ENCODE results near the gene ABHD15. TPM values are rescaled to one million over a fixed set of nuclear protein-coding genes. Genes with fewer than 3 reads are reported as not detected.
A peak's percentile ranks its signal among the peaks of the same experiment; 100 is the strongest.

Gene ABHD15, protein sequence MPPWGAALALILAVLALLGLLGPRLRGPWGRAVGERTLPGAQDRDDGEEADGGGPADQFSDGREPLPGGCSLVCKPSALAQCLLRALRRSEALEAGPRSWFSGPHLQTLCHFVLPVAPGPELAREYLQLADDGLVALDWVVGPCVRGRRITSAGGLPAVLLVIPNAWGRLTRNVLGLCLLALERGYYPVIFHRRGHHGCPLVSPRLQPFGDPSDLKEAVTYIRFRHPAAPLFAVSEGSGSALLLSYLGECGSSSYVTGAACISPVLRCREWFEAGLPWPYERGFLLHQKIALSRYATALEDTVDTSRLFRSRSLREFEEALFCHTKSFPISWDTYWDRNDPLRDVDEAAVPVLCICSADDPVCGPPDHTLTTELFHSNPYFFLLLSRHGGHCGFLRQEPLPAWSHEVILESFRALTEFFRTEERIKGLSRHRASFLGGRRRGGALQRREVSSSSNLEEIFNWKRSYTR
- 4.7 TPM for polyA plus RNA-seq (2013, experiment 1 of 2; ENCODE audit: insufficient read length)
- polyA plus RNA-seq (2013, experiment 2 of 2; ENCODE audit: insufficient read length) = 4.9 TPM

DNA sequence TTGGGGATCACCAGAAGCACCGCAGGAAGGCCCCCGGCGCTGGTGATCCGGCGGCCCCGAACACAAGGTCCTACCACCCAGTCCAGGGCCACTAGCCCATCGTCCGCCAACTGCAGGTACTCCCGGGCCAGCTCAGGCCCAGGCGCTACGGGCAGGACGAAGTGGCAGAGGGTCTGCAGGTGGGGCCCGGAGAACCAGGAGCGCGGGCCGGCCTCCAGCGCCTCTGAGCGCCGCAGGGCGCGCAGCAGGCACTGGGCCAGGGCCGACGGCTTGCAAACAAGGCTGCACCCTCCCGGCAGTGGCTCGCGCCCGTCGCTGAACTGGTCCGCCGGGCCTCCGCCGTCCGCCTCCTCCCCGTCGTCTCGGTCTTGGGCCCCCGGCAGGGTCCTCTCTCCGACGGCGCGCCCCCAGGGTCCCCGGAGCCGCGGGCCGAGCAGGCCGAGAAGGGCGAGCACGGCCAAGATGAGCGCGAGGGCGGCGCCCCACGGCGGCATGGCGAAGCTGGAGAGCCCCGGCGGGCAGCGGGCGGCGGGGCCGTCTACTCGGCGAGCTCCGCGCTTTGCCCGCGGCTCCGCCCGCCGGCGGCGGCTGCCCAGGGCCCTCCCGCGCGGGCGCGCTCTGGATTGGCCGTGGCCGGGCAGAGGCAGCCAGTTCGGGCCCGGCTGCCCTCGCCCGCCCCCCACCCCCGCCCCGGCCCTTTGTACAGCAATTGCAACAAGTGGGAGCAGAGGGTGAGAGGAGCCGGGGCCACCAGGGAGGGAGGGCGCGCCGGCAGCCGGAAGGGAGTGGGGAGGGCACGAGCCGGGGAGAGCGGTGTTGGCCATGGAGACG is at the start of gene ABHD15:
Gene ABHD15, minus strand, starts transcription at position 565 of the 831 bp plus-strand sequence. Its CDS starts 71 bp downstream, at position 494.
- peak; percentile 69 for DNase-seq

DNA sequence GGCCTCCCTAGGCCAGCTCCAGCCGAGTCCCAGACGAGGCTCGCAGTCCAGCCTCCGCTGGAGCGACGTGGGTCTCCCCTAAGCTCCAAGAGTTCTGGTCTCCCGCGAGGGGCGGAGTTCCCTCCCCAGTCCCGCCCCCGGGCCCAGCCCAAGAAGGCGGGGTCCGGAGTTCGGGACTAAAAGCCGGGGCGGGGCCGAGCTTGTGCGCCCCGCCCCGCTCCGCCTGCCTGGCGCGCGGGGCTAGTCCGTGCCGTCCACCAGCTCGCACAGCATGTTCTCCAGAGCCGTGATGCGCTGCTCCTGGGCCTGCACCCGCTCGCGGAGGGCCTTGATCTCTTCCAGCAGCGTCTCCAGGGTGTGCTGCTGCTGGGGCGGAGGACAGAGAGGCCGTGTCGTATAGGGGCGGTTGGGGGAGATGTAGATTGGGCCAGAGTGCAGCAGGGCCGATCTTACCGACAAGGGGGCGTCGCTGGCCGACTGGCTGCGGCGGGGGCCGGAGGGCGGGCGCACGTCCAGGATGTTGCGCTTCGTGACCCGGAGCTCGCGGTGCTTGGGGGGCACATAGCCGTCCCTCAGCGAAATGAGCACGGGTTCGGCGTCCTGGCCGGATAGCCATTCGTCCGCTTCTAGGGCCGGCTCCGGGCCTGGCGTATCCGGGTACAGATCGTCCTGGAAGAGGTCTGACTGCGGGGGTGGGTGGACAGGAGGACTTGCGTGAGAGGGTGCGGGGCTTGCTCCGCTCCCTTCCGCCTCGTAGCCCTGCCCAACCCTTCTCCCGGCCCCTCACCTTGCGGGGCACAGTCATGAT is 48.9 kb upstream of the ABHD15 start:
- DNase-seq = peak; percentile 78

DNA sequence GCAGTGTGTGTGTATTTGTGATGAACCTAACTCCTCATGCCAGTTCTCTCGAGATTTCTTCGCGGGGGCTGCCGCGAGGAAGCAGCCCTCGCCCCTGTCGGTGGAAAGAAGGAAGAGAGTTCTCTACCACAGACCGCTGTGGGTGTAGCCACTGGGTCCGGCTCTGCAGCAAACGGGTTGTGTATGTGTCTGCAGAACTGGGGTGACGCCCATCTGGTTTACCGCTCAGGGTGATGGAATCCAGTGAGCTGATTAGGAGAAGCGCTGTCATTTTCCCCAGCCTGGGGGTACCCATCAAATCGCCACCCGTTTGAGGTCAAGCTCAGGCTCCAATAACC is 48.2 kb upstream of the ABHD15 start:
- DNase-seq = no peak

DNA sequence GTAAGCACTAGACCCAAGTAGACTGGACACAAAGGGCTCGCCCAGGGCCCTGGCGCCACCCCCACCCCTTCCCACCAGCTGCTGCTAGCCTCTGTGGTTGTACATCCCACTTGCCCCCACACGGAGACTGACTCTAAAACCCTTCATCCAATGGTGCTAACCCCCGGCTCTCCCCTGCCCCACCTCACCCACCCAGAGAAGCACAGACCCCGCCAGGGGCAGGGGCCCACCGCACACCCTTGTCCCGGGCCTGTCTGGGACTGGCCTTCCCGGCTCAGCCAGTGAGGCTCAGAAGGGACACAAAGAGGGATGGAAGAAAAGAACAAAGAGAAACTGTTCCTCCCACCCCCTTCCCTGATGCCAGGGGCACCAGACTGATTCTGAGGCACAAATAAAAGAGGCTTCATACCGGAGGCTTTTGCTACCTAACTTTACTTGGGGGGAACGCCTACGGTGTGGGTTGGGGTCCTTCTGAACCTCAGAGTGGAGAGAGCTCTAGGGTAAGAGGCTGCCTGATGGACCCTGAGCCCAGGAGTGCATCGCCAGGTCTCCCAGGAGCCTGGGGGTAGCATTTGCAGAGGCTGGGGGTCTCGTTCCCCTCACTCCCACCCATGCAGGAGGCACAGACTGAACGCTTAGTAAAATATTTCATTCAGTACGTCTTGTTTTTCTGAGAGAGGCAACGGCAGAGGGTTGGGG is 47.7 kb upstream of the ABHD15 start:
- no peak for DNase-seq

DNA sequence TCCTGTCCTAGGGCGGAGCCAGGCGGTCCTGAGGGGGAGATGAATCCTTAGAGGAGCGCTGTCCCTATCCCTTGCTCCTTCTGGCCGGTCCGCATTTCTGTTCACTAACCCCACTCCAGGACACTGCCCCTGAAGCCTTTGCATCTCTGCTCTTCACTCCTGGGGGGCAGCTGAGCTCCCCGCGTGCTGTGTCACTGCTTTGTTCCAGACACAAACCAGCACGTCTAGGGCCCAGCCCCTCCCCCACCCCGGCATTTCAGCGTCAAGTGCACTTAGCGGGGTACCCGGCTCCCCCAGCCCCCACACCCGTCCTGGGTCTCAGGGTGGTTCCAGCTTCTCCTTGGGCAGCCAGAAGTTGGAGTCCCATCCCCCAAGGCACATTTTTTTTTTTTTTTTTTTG is 47.0 kb upstream of the ABHD15 start:
- DNase-seq = no peak

DNA sequence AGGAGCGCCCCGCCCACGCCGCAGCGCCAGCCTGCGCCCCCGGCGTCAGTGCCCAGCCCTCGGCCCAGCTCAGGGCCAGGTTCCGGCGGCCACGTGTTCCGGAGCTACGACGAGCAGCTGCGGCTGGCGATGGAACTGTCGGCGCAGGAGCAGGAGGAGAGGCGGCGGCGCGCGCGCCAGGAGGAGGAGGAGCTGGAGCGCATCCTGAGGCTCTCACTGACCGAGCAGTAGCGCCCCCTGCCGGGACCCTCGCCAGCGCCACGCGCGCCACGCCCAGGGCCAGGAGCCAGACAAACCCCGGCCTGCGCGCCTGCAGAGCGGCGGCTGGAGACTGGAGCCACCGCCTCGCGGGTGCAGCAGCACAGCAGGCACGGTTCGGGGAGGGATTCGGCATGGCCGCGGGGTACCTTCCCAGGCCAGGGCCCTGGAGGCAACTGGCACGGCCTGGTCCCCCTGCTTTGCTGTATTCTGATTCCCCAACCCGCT is 46.6 kb upstream of the ABHD15 start:
- peak; percentile 84 for DNase-seq

DNA sequence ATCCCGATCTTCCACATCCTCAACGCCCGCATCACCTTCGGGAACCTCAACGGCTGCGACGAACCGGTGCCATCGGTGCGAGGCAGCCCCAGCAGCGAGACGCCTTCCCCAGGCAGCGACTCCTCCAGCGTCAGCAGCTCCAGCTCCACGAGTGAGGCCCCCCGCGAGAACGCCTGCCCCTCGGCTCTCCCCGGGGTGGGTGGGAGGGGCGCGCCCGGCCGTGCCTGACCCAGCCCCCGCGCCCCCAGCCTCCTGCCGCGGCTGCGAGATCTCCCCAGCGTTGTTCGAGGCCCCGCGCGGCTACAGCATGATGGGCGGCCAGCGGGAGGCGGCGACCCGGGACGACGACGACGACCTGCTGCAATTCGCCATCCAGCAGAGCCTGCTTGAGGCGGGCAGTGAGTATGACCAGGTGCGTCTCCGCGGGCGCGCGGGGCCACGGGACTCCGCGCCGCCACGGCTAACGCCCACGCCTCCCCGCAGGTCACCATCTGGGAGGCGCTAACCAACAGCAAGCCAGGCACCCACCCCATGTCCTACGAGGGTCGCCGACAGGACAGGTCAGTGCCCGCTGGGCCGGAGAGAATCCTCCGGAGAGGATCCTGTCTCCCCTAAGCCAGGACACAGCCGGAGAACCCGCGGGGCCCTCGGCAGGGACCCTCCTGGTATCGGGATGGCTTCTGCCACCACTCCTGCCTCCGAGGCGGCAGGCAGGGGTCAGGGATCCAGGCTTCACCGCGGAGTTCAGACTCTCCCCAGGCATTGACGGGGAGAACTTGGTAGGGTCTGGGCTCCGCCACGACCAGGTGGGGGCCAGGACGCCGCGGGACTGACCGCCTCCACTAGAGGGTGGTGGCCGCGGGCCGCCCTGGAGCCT is 45.8 kb upstream of the ABHD15 start:
- no peak for DNase-seq

DNA sequence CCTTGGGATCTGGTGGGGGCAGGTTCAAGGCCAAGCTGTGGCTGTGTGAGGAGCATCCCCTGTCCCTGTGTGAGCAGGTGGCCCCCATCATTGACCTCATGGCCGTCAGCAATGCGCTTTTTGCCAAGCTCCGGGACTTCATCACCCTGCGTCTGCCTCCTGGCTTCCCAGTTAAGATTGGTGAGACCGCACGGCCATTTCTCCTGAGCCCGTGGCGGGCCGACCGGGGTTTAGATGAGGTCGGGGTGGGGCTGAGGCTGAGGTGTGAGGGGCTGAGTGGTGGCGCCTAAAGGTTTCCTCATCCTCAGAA is 45.2 kb upstream of the ABHD15 start:
- DNase-seq = no peak

DNA sequence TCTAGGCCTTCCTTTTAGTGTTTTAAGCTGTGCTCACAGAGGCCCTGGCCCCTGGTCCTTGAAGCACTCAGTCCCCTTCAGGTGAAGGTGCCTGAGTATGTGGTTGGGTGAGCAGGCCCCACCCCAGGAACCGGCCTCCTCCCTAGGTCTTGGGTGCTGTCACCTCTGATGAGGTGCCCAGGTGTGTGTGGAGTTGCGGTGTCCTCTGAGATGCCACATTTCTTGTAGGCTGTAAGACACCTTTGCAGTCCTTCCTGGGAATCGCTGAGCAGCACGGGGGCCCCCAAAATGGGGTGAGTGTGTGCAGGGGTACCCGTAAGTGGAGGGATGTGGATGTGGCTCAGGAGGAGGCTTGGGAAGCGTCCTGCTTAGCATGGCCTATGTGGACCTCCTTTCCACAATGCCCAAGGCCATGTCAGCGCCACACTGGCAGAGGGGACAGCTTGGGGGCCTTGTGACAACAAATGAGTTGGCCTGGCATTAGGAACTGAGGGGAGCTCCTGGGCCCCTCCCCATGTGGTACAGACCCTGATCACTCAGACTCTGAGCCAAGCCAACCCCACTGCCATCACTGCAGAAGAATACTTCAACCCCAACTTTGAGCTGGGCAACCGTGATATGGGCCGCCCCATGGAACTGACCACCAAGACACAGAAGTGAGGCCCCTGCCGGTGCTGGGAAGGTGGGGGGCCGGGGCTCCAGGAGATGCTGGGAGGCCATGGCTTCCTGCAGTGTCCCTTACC is 44.7 kb upstream of the ABHD15 start:
- DNase-seq = no peak

DNA sequence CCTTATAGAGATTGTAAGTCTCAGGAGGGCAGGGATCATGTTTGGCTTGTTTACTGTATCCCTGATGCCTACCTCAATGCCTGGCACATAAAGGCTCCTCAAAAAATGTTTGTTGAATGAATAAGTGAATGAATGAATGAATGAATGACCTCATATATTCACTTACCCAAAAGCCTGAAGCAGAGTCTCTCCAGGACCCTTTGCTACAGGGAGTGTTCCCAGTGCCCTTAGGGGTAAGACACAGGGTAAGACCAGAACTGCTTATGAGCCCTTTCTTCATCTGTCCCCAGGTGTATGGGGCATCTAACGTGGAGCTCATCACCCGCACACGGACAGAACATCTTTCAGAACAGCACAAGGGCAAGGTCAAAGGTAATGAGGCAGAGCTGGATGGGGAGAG is 43.6 kb upstream of the ABHD15 start:
- DNase-seq = no peak

DNA sequence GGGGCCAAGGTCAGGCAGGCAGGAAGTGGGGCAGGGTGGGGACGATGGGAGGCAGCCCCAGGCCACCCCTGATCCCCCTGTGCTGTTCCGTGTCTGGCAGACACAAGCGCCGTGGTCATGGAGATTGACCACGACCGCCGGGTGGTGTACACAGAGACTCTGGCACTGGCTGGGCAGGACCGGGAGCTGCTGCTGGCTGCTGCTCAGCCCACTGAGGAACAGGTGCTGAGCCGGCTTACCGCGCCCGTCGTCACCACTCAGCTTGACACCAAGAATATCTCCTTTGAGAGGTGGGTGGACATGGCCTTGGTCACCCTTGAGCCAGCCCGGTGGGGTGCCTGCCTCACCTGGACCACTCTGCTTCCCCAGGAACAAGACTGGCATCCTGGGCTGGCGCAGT is 42.1 kb upstream of the ABHD15 start:
- DNase-seq = no peak

DNA sequence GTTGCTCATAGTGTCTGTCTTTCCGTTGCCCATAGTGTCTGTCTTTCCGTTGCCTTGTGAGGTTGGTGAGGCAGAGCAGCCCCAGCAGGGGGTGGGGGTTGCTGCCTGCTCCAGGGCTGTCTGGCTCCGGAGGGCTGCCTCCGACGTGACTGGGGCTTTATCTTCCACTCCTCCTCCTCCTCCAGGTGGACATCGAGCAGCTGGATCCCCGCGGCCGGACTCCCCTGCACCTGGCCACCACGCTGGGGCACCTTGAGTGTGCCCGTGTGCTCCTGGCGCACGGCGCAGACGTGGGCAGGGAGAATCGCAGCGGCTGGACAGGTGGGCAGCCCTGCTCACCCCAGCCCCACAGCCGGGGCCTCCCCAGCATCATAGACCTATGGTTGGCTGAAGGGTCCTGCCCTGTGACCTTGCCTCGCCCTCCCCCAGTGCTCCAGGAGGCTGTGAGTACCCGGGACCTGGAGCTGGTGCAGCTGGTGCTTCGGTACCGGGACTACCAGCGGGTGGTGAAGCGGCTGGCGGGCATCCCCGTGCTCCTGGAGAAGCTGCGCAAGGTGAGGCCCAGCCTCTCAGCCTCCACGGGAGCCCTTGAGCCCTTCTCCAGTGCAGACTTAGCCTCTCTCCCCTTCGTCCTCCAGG is 40.8 kb upstream of the ABHD15 start:
- DNase-seq = no peak

DNA sequence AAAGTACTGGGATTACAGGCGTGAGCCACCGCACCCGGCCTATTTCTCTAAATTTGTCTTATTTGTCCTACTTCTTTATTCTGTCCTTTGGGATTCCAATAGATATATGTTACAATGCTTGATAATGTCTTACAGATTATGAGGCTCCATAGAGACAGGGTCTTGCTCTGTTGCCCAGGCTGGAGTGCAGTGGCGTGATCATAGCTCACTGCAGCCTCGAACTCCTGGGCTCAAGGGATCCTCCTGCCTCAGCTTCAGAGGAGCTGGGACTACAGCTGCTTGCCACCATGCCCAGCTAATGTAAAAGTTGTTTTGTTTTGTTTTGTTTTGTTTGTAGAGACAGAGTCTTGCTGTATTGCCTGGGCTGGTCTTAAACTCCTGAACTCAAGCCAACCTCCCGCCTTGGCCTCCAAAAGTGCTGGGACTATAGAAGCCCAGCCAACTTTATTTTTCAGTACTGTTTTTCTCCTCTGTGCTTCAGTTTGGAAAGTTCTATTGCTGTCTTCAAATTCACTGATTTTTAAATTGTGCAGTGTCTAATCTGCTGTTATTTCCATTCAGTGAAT is 36.4 kb upstream of the ABHD15 start:
- no peak for DNase-seq

DNA sequence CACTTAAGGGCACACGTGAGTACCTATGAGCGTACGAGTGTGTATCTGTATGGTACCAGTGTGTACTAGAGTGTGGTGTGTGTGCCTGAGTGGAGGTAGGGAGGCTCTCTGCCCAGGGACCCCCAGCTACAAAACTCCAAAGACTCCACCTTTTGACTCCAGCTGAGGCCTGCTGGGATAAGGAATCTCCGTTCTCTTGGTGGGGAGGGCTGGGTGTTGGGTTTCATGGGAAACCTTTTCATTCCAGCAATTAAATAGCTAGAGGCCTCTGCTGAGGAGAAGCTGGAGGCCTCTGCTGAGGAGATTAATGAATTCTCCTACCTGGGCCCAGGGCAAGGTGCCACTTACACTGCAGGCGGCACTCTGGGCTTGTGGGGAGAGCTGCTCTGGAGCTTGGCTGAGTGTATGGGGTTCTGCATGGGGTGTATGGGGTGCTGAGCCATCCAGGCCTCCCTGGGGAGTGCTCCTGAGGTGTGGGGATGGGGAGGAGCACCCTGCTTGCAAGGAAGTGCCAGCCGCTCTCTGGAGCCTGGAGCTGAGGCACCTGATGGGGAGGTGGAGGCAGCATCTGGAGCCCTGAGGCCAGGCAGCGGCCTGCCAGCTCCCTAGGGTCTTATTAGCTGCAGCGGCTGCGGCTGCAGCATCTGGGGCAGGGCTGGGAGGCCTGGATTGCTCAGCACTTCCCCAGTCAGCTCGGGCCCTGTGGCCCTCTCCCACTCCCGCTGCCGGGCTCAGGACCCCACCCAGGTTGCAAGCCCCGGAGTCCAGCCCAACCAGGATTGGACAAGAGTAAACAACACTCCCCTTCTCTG is 30.7 kb upstream of the ABHD15 start:
- no peak for DNase-seq

DNA sequence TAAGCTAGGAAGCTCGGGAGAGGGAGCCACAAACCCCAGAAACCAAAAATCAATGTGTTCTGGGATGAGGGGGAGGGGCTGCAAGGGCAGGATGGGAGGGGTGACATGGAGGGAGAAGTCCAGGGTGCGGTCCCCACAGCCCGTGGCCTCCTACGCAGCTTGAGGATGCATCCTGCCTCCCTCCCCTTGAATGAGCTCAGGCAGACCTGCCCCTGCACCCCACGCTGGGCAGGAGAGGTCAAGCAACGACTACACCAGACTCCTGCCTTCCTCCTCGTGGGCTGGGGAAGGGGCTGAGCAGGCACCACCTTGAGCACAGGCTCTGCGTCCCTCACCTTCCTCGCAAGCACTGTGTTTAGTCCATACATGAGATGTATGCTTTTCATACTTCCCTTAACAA is 30.0 kb upstream of the ABHD15 start:
- no peak for DNase-seq

DNA sequence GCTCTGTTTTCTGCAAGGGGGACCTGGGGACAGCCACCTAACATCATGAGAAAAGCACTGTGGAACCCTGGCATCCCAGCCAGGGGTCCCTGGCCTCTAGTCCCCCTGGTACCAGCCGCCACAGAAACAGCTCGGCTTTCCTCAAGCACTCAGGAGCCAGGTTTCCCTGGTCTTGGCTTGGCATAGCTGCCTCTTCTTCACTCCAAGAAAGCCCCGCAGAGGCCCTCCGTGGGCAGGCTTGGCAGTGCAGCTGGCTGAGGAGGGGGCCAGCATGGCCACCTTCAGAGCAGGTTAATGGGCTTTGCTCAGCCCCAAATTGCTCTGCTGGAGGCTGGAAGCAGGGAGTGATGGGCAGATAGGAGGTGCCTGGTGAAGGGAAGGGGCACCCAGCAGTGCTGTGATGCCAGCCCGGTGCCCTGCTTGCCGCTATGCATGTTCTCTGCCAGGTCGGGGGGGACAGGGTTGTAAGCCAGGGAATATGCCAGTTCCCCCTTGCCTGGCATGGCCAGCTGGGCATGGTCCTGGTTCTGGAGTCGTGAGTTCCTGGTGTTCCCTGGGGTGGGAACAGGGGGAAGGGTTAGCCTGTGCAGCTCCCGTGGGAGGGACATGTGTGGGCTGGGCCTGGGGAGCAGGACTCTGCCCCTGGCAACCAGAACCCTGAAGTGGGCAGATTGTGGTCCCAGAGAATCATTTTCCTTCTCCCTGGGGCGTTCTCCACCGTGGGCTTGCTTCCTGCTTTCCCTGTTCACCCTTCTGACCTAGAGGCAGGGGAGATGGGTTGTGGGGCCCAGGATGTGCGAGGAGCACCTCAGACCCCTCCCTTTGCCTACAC is 29.3 kb upstream of the ABHD15 start:
- DNase-seq = no peak

DNA sequence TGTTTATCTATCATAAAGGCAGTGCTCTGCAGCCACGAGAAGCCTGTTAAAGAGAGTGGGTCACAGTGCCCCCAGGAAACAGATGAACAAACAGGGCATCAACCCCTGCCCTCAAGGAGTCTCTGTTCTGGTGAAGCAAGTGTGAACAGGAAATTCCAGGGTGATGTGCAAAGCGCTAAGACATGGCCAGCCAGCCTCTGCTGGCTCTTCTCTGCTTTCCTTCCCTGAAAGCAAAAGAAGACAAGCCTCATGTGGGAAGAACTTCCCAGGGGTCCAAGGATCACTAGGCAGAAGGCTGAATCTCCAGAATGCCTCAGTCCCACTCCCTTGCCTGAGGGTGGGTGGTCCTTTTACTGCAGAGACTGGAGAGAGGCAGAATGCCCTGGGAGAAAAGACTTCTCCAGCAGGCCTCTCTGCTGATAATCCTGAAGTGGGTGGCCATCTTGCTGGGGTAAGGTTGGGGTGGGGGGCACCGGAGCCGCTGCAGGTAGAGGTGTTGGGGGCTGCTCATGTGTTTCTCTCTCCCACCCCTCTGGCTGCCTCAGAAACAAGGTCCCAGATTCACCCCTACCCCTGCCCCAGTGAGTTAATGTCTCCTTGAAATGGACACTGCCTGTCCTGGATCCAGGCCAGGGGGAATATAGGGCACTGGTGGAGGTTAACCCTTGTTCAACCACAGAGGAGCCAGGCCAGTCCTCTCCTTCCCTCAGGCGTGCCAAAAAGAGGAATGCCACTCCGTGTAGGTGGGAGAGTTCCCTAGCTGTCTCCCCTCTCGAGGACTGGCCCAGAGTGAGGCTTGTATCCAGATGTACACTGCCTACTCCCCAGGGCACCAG is 28.5 kb upstream of the ABHD15 start:
- peak; percentile 58 for DNase-seq

Data from fibroblast of skin of back (primary cell).